ENCODE data around the gene SEMA3D.

SEMA3D gene

DNA sequence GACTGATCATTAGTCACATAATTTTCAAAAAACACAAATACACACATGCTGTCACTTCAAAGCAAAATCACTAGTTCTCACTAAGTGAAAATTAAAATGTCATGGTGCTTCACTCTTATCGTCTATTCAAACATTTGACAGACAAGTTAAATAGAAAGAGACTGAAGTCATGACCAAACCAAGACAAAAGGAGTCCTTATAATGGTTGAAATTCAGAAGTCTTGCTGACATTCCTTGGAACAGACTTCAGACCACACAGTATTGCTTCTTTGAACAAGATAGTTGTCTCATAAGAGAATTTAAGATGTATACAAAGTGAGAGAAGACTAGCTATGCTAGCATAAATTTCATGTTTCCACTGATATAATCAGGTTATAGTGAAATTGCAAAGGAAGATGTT, 119.5 kb downstream of the SEMA3D start:
- DNase-seq (ENCODE audit: low read depth): no peak
- H3K4me3 ChIP-seq (ENCODE audit: low read depth, low read length): no peak overlapping the region
- TF ChIP-seq POLR2A (IDR thresholded peaks at IDR 0.05; ENCODE audit: extremely low read depth, insufficient read length) (no peak), MYC (IDR thresholded peaks at IDR 0.05; ENCODE audit: low read depth, low read length) (no peak)
- TF ChIP-seq, protein P1, sequence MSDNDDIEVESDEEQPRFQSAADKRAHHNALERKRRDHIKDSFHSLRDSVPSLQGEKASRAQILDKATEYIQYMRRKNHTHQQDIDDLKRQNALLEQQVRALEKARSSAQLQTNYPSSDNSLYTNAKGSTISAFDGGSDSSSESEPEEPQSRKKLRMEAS (IDR thresholded peaks at IDR 0.05; ENCODE audit: low read depth, low read length): no peak
- TF ChIP-seq, protein P2, sequence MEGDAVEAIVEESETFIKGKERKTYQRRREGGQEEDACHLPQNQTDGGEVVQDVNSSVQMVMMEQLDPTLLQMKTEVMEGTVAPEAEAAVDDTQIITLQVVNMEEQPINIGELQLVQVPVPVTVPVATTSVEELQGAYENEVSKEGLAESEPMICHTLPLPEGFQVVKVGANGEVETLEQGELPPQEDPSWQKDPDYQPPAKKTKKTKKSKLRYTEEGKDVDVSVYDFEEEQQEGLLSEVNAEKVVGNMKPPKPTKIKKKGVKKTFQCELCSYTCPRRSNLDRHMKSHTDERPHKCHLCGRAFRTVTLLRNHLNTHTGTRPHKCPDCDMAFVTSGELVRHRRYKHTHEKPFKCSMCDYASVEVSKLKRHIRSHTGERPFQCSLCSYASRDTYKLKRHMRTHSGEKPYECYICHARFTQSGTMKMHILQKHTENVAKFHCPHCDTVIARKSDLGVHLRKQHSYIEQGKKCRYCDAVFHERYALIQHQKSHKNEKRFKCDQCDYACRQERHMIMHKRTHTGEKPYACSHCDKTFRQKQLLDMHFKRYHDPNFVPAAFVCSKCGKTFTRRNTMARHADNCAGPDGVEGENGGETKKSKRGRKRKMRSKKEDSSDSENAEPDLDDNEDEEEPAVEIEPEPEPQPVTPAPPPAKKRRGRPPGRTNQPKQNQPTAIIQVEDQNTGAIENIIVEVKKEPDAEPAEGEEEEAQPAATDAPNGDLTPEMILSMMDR (IDR thresholded peaks at IDR 0.05; ENCODE audit: low read depth, low read length): no peak

DNA sequence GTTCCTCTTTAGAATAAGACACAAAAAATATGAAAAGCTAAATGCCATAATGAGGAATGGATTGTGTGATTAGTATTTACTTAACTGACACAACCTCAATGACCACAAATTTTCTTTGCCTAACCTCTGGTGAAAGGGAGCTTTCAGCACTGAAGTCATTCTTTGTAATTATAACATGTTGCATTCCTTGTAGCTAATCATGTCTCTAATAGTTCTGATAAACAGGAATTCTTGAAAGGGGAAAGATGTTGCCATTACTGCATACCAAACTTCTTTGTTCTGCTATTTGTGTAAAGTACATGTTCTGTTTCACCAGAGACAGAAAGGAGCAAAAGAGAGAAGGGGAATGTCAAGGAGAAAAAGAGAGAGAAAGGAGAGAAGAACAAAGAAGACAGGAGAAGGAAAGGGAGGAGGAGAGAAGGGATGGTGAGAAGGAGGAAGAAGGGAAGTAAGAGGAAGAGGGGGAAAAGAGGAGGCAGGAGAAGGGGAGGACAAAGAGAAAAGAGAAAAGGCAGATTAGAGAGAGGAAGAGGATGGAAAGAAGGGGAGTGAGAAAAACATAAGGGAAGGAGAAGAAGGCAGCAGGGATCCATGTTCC, 120.9 kb downstream of the SEMA3D start:
- TF ChIP-seq, protein P1 (IDR thresholded peaks at IDR 0.05; ENCODE audit: low read depth, low read length): no peak
- no peak for TF ChIP-seq MYC (IDR thresholded peaks at IDR 0.05; ENCODE audit: low read depth, low read length)
- TF ChIP-seq, protein P2 (IDR thresholded peaks at IDR 0.05; ENCODE audit: low read depth, low read length): no peak
- no peak for TF ChIP-seq POLR2A (IDR thresholded peaks at IDR 0.05; ENCODE audit: extremely low read depth, insufficient read length)
- no peak for DNase-seq (ENCODE audit: low read depth)
- H3K4me3 ChIP-seq (ENCODE audit: low read depth, low read length): no peak overlapping the region

DNA sequence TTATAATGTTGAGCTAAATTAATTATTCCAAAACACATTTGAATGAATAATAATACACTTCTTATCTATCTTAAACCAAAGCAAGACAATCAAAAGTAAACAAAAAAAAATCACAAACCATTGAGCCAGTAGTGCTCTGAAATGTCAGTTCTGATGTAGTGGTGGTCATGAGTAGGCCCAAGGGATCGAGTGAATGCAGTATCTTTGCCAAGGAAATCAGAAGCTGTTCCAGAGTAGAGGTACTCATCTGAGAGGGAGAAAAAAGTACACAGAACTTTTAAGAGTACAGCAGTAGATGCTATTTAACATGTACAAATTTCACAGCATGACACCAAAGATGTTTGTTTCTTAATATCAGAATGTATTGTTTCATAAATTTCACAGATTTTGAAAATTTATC, 121.5 kb downstream of the SEMA3D start:
- TF ChIP-seq, protein P2 (IDR thresholded peaks at IDR 0.05; ENCODE audit: low read depth, low read length): no peak
- TF ChIP-seq POLR2A (IDR thresholded peaks at IDR 0.05; ENCODE audit: extremely low read depth, insufficient read length): no peak
- TF ChIP-seq, protein P1 (IDR thresholded peaks at IDR 0.05; ENCODE audit: low read depth, low read length): no peak
- no peak for TF ChIP-seq MYC (IDR thresholded peaks at IDR 0.05; ENCODE audit: low read depth, low read length)
- H3K4me3 ChIP-seq (ENCODE audit: low read depth, low read length): no peak overlapping the region
- no peak for DNase-seq (ENCODE audit: low read depth)

DNA sequence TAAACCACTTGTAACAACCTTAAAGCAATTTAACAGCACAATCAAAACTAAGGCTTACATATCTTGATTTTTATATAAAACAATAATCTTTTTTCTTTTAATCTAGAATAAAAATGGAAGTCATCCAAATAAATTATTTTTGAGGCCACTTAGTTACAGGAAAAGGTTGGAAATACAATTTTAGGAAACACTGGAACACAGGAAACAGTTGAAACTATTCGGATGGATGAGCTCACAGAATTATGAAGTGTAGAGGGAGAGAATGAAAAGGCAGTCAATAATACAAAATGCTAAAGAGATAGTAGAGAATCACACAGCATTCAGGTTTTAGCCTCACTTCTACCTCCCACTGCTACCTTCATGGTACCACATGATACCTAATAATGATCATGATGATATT, 124.2 kb downstream of the SEMA3D start:
- no peak for DNase-seq (ENCODE audit: low read depth)
- H3K4me3 ChIP-seq (ENCODE audit: low read depth, low read length): no peak overlapping the region
- TF ChIP-seq, protein P1 (IDR thresholded peaks at IDR 0.05; ENCODE audit: low read depth, low read length): no peak
- TF ChIP-seq MYC (IDR thresholded peaks at IDR 0.05; ENCODE audit: low read depth, low read length) (no peak), POLR2A (IDR thresholded peaks at IDR 0.05; ENCODE audit: extremely low read depth, insufficient read length) (no peak)
- TF ChIP-seq, protein P2 (IDR thresholded peaks at IDR 0.05; ENCODE audit: low read depth, low read length): no peak

DNA sequence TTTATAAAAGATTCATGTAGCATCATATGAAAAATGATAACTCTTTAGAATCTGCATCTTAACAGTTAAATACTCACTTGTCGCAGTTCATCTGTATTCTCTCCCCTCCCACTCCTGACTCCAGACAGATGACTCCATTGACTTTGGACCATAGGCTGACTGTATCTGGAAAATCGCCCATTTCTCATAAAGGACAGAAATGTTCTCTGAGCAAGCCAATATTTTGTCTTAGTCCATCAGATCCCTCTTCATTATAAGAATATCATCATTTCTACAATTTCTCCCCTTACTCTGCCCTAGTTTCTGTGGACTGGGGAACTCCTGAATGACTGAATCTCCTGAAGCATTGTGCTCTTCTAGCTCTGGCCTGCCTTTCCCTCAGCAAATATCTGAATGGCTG, 125.4 kb downstream of the SEMA3D start:
- DNase-seq (ENCODE audit: low read depth): no peak
- H3K4me3 ChIP-seq (ENCODE audit: low read depth, low read length): no peak overlapping the region
- TF ChIP-seq, protein P1 (IDR thresholded peaks at IDR 0.05; ENCODE audit: low read depth, low read length): no peak
- TF ChIP-seq, protein P2 (IDR thresholded peaks at IDR 0.05; ENCODE audit: low read depth, low read length): no peak
- TF ChIP-seq MYC (IDR thresholded peaks at IDR 0.05; ENCODE audit: low read depth, low read length) (no peak), POLR2A (IDR thresholded peaks at IDR 0.05; ENCODE audit: extremely low read depth, insufficient read length) (no peak)
